ELF-1 (cell line): ENCODE measurements around the gene LDLRAD3.
A peak's percentile ranks its signal among the peaks of the same experiment; 100 is the strongest.
"Not testable (repeated sequence)": the region's sequence is repeated elsewhere in the genome, so short reads cannot be mapped to it uniquely, and the experiment has no call there.

ENCODE experiments used
- DNase-seq: peaks from one replicate; pipeline ENCODE4 v3.0.0-alpha.2; 2016; ENCODE audit warnings: low read depth, low spot score

The LDLRAD3 gene

GRCh38 chr11:35992548-35992947 lies 48.7 kb downstream of the LDLRAD3 start:
- DNase-seq = no peak

GRCh38 chr11:35994421-35994820 lies 50.6 kb downstream of the LDLRAD3 start:
- DNase-seq = no peak

GRCh38 chr11:35995681-35996271 lies 51.9 kb downstream of the LDLRAD3 start:
- no peak for DNase-seq

GRCh38 chr11:35997902-35998520 lies 54.1 kb downstream of the LDLRAD3 start:
- DNase-seq = no peak

GRCh38 chr11:35998634-35999033 lies 54.8 kb downstream of the LDLRAD3 start:
- DNase-seq = no peak

GRCh38 chr11:36000616-36001190 lies 56.8 kb downstream of the LDLRAD3 start:
- no peak for DNase-seq

GRCh38 chr11:36002196-36002595 lies 58.3 kb downstream of the LDLRAD3 start:
- peak; percentile 45 for DNase-seq

GRCh38 chr11:36002796-36003195 lies 58.9 kb downstream of the LDLRAD3 start:
- DNase-seq = no peak

- no peak for DNase-seq
These were observed 62.7 kb downstream of the LDLRAD3 start for GRCh38 chr11:36006556-36006955.

- no peak for DNase-seq
These were observed 63.3 kb downstream of the LDLRAD3 start for GRCh38 chr11:36007127-36007655.

- no peak for DNase-seq
These were observed 64.7 kb downstream of the LDLRAD3 start for GRCh38 chr11:36008584-36008983.

- DNase-seq = no peak
These were observed 65.6 kb downstream of the LDLRAD3 start for GRCh38 chr11:36009473-36009872.

GRCh38 chr11:36010010-36010740 lies 66.3 kb downstream of the LDLRAD3 start:
- no peak for DNase-seq

- DNase-seq = no peak
These were observed 67.7 kb downstream of the LDLRAD3 start for GRCh38 chr11:36011574-36011973.

GRCh38 chr11:36012455-36012854 lies 68.6 kb downstream of the LDLRAD3 start:
- DNase-seq = no peak

GRCh38 chr11:36012979-36013378 lies 69.1 kb downstream of the LDLRAD3 start:
- DNase-seq = no peak

GRCh38 chr11:36013446-36013845 lies 69.6 kb downstream of the LDLRAD3 start:
- not testable (repeated sequence) for DNase-seq

GRCh38 chr11:36013950-36014897 lies 70.4 kb downstream of the LDLRAD3 start:
- DNase-seq = no peak

GRCh38 chr11:36014898-36015665 lies 71.2 kb downstream of the LDLRAD3 start:
- no peak for DNase-seq

GRCh38 chr11:36015799-36016198 lies 71.9 kb downstream of the LDLRAD3 start:
- no peak for DNase-seq
